Fibroblast of pulmonary artery (primary cell): ENCODE data around the gene GPR153.

ENCODE experiments used
- DNase-seq: peaks from one replicate; pipeline ENCODE4 v3.0.0-alpha.2; 2010; ENCODE audit warnings: low read depth
- H3K4me3 ChIP-seq: replicated peaks from 2 replicates; pipeline ENCODE4 v1.5.1; 2011; ENCODE audit warnings: low read depth, mild to moderate bottlenecking, control low read depth, low read length, moderate library complexity
- CTCF ChIP-seq: IDR thresholded peaks from 2 replicates; pipeline ENCODE4 v1.5.1; 2011; ENCODE audit warnings: mild to moderate bottlenecking, control low read depth, low read length, inconsistent platforms; ENCODE audit errors: missing control alignments

Gene GPR153

GRCh38 chr1:6269720-6270400 lies 9.0 kb upstream of the GPR153 start:
- no peak for TF ChIP-seq CTCF
- no peak overlapping the region for H3K4me3 ChIP-seq
- no peak for DNase-seq

GRCh38 chr1:6269296-6269695 lies 8.4 kb upstream of the GPR153 start:
- TF ChIP-seq CTCF: no peak
- no peak overlapping the region for H3K4me3 ChIP-seq
- no peak for DNase-seq

GRCh38 chr1:6268415-6268814 lies 7.5 kb upstream of the GPR153 start:
- peak; percentile 23 for TF ChIP-seq CTCF

GRCh38 chr1:6267686-6268322 lies 6.9 kb upstream of the GPR153 start:
- no peak for TF ChIP-seq CTCF
- DNase-seq: peak; percentile 7
- no peak overlapping the region for H3K4me3 ChIP-seq

More at GRCh38 chr1:6268415-6268814, 7.5 kb upstream of the GPR153 start:
- DNase-seq: peak; percentile 18
- no peak overlapping the region for H3K4me3 ChIP-seq

- DNase-seq: no peak
- no peak for TF ChIP-seq CTCF
- H3K4me3 ChIP-seq: no peak overlapping the region
Measured at GRCh38 chr1:6266641-6267040, 5.7 kb upstream of the GPR153 start.

GRCh38 chr1:6265151-6265550 lies 4.3 kb upstream of the GPR153 start:
- DNase-seq: no peak
- TF ChIP-seq CTCF: no peak
- H3K4me3 ChIP-seq: no peak overlapping the region

- H3K4me3 ChIP-seq: no peak overlapping the region
- TF ChIP-seq CTCF: no peak
- DNase-seq: no peak
Measured at GRCh38 chr1:6263716-6264115, 2.8 kb upstream of the GPR153 start.
